Smooth muscle cell (in vitro differentiated cells): ENCODE results near the gene ARL17B. TPM values are rescaled to one million over a fixed set of nuclear protein-coding genes. Genes with fewer than 3 reads are reported as not detected.

Source experiments
- DNase-seq: peaks from one replicate; lab custom pipeline; 2025; ENCODE audit not compliant: unreplicated experiment; lab: John Stamatoyannopoulos, UW
- H2AFZ ChIP-seq: fragments of 200-600 bp; sonication (generic); 2 replicates; pipeline ENCODE4 v1.6.0; 2016; ENCODE audit warnings: antibody characterized with exemption, low read depth, mild to moderate bottlenecking
- H3F3A ChIP-seq: fragments of 200-600 bp; sonication (generic); 2 replicates; pipeline ENCODE4 v1.6.0; 2017; ENCODE audit warnings: antibody characterized with exemption, low read depth
- H3K27ac ChIP-seq: fragments of 200-600 bp; sonication (generic); 2 replicates; pipeline ENCODE4 v1.5.1; 2016; ENCODE audit warnings: low read depth, mild to moderate bottlenecking
- H3K27me3 ChIP-seq: fragments of 200-600 bp; sonication (generic); 2 replicates; pipeline ENCODE4 v1.6.1; 2016; ENCODE audit warnings: low read depth, mild to moderate bottlenecking
- H3K36me3 ChIP-seq: fragments of 200-600 bp; sonication (generic); 2 replicates; pipeline ENCODE4 v1.5.1; 2016; ENCODE audit warnings: low read depth
- H3K4me1 ChIP-seq: fragments of 200-600 bp; sonication (generic); 2 replicates; pipeline ENCODE4 v1.5.1; 2016; ENCODE audit warnings: low read depth
- H3K4me2 ChIP-seq: fragments of 200-600 bp; sonication (generic); 2 replicates; pipeline ENCODE4 v1.6.0; 2016; ENCODE audit warnings: mild to moderate bottlenecking
- H3K4me3 ChIP-seq: fragments of 200-600 bp; sonication (generic); 2 replicates; pipeline ENCODE4 v1.5.1; 2016; ENCODE audit warnings: mild to moderate bottlenecking
- H3K79me2 ChIP-seq: fragments of 200-600 bp; sonication (generic); 2 replicates; pipeline ENCODE4 v1.6.0; 2016; ENCODE audit warnings: low read depth, mild to moderate bottlenecking
- H3K9ac ChIP-seq: fragments of 200-600 bp; sonication (generic); 2 replicates; pipeline ENCODE4 v1.6.0; 2016; ENCODE audit warnings: low read depth
- H3K9me3 ChIP-seq: fragments of 200-600 bp; sonication (generic); replicated peaks from 2 replicates; pipeline ENCODE4 v1.5.1; 2016; ENCODE audit warnings: low read depth
- H4K20me1 ChIP-seq: fragments of 200-600 bp; sonication (generic); 2 replicates; pipeline ENCODE4 v1.6.0; 2016; ENCODE audit warnings: low read depth
- WGBS: methylation state at CpG from one replicate; pipeline ENCODE4 v1.1.7; 2016; ENCODE audit warnings: low lambda C conversion rate; 5-methylcytosine and 5-hydroxymethylcytosine counted together
- polyA plus RNA-seq: library from polyadenylated mRNA; unstranded; fragments of >200 nt; fragmentation: Nextera tagmentation; extraction: Ambion mirVana; gene quantifications from 2 replicates; pipeline ENCODE4 v1.2.1, GENCODE V29; 2016
- total RNA-seq: library from RNA; depleted of rRNA; stranded (reverse); fragments of >200 nt; gene quantifications from 2 replicates; pipeline ENCODE4 v1.2.3, GENCODE V29; 2014
- TF ChIP-seq, protein P1 (sequence below): fragments of 200-600 bp; sonication (generic); IDR thresholded peaks from 2 replicates; pipeline ENCODE4 v1.5.1; 2017; ENCODE audit warnings: borderline replicate concordance, mild to moderate bottlenecking, antibody characterized with exemption; ENCODE audit not compliant: insufficient read depth, poor library complexity, severe bottlenecking

The ARL17B gene
- total and polyA plus RNA-seq, 2 experiments from 2014 or later: 8.2 to 11.8 TPM

DNA sequence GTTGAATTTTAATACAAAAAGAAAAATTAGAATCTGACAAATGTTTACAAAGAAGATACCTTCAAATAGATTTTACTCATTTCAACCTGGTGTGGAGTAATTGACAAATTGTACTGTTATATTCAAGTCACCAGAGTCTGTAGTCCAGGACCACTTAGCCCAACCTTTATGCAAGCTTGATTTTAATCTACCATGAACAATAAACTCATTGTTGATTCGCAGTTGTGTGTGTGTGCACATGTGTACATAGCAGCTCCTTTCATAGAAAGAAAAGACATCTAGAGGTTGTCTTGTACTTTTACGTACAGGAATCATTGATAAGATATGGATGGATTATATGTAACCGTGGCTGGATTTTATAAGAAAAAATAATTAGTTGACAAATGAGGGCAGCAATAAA is 87.3 kb downstream of the ARL17B start:
- Histone ChIP-seq H3K4me1 (no peaks in the 10 kb centered on the region), H3K36me3 (no peaks in the 10 kb centered on the region), H3K27ac (no peak overlapping the region), H2AFZ (no peak overlapping the region), H3K4me3 (no peak overlapping the region), H3K9ac (no peak overlapping the region), H3K4me2 (no peak overlapping the region), H3F3A (no peaks in the 10 kb centered on the region), H4K20me1 (peaks cover 5% of the 10 kb centered on the region), H3K79me2 (no peaks in the 10 kb centered on the region), H3K27me3 (peaks cover 45% of the 10 kb centered on the region), H3K9me3 (no peaks in the 10 kb centered on the region)
- DNase-seq: no peak
- TF ChIP-seq, protein P1, sequence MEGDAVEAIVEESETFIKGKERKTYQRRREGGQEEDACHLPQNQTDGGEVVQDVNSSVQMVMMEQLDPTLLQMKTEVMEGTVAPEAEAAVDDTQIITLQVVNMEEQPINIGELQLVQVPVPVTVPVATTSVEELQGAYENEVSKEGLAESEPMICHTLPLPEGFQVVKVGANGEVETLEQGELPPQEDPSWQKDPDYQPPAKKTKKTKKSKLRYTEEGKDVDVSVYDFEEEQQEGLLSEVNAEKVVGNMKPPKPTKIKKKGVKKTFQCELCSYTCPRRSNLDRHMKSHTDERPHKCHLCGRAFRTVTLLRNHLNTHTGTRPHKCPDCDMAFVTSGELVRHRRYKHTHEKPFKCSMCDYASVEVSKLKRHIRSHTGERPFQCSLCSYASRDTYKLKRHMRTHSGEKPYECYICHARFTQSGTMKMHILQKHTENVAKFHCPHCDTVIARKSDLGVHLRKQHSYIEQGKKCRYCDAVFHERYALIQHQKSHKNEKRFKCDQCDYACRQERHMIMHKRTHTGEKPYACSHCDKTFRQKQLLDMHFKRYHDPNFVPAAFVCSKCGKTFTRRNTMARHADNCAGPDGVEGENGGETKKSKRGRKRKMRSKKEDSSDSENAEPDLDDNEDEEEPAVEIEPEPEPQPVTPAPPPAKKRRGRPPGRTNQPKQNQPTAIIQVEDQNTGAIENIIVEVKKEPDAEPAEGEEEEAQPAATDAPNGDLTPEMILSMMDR: no peak
- WGBS: 85% methylated on average over 3 of the region's 3 CpGs

DNA sequence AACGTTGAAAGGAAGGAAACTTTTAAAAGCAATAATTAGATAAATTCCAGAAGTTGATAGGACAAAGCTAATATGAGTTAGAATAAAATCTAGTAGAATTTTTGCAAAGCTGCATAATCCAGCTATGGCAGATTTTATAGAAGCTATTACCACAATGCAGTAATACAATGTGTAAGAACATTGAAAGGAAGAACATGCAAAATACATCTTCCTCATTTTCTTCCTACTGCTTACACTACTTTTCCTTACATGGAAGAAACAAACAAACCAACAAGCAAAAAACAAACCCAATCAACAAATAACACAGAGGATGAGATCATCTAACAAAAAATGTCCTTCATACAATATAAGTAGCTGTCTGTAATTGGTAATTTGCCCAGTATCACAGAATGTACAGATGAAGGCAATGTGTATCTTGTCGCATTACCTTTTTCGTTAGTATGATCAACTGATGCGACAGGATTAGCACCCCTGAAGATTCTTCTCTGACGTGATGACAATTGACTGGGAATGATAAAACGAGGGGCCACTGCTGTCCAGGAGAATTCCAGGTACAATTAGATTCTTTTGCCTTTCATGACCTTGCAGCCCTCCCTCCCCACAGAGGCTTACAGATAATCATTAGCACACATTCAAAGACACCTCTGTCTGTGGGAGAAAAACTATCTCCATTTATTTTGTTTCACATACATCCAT is 87.9 kb downstream of the ARL17B start:
- Histone ChIP-seq H3F3A (no peaks in the 10 kb centered on the region), H3K27ac (no peak overlapping the region), H3K4me2 (no peak overlapping the region), H3K9ac (no peak overlapping the region), H3K4me3 (no peak overlapping the region), H3K36me3 (no peaks in the 10 kb centered on the region), H3K4me1 (no peaks in the 10 kb centered on the region), H4K20me1 (peaks cover 5% of the 10 kb centered on the region), H3K27me3 (peaks cover 49% of the 10 kb centered on the region), H3K79me2 (no peaks in the 10 kb centered on the region), H2AFZ (no peak overlapping the region), H3K9me3 (no peaks in the 10 kb centered on the region)
- TF ChIP-seq, protein P1: no peak
- WGBS: 80% methylated on average over 6 of the region's 6 CpGs
- DNase-seq: no peak

DNA sequence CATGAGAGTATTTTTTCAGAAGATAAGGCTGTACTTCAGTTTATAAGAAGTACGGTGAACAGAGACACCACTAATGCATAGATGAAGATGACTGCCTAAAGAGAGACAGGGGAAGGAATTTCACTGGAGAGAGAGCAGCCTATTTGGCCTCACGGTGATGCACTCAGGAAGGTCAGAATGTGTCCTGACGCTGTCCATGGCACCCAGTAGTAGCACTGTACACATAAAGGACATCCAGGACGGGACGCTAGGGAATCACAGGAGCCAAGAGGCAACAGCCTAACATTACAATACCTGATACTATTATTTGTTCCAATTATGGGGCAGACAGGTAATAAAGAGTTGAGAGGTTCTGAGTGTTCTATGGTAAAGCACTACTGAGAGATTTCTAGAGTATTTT is 91.5 kb downstream of the ARL17B start:
- peaks cover 56% of the 10 kb centered on the region for H3K27me3 ChIP-seq
- no peak overlapping the region for H3K9ac ChIP-seq
- peaks cover 5% of the 10 kb centered on the region for H3F3A ChIP-seq
- no peak for DNase-seq
- H3K4me3 ChIP-seq: no peak overlapping the region
- H3K27ac ChIP-seq: no peak overlapping the region
- H3K36me3 ChIP-seq: no peaks in the 10 kb centered on the region
- H2AFZ ChIP-seq: no peak overlapping the region
- TF ChIP-seq, protein P1: no peak
- H3K4me2 ChIP-seq: no peak overlapping the region
- no peaks in the 10 kb centered on the region for H3K9me3 ChIP-seq
- no peaks in the 10 kb centered on the region for H3K4me1 ChIP-seq
- H4K20me1 ChIP-seq: no peaks in the 10 kb centered on the region
- no peaks in the 10 kb centered on the region for H3K79me2 ChIP-seq
- WGBS: 64% methylated on average over 5 of the region's 5 CpGs
